B cell (primary cell): ENCODE measurements around the gene CRLF2. TPM values are rescaled to one million over a fixed set of nuclear protein-coding genes. Genes with fewer than 3 reads are reported as not detected.
"Not testable (repeated sequence)": the region's sequence is repeated elsewhere in the genome, so short reads cannot be mapped to it uniquely, and the experiment has no call there.

Experiments used
- ATAC-seq: fragments of 200-7000 bp; cut with Tn5 transposase; one replicate; pipeline ENCODE4 v1.10.0; 2021; ENCODE audit warnings: low read depth, mild to moderate bottlenecking, moderate number of reproducible peaks, moderate library complexity
- CTCF ChIA-PET: fragments of 350-600 bp; sonication (Branson Sonifier 250); formaldehyde crosslinking; loops from one replicate; lab custom pipeline; 2021; ENCODE audit warnings: antibody characterized with exemption, inconsistent platforms; lab: Charles Lee
- POLR2A ChIA-PET: fragments of 350-600 bp; sonication (Branson Sonifier 250); formaldehyde crosslinking; loops from one replicate; lab custom pipeline; 2021; ENCODE audit warnings: antibody characterized with exemption; lab: Charles Lee
- DNase-seq: peaks from one replicate; pipeline ENCODE4 v3.0.0; 2013
- H2AFZ ChIP-seq: 2 replicates; pipeline ENCODE4 v1.6.1; 2012; ENCODE audit warnings: mild to moderate bottlenecking, low read depth, low read length; ENCODE audit not compliant: insufficient read depth, poor library complexity, severe bottlenecking
- H3K27ac ChIP-seq, 2 donors: 1 replicate in 1 of 2; 2 replicates in 1 of 2; pipeline ENCODE4 v1.5.1; 2012 to 2013; ENCODE audit warnings: low read length in 2 of 2, mild to moderate bottlenecking in 2 of 2, moderate library complexity in 1 of 2
- H3K27me3 ChIP-seq, 4 experiments: fragments of 200-600 bp in 1 of 4; sonication (generic) in 1 of 4; replicated peaks in 1 of 4; 1 replicate in 2 of 4; 2 replicates in 2 of 4; pipeline versions ENCODE4 v1.6.1 to v1.7.0; 2013 to 2016; ENCODE audit warnings: low read length in 3 of 4, mild to moderate bottlenecking in 2 of 4, mixed read lengths in 1 of 4, moderate library complexity in 1 of 4; ENCODE audit not compliant: insufficient read depth in 4 of 4, control insufficient read depth in 3 of 4; ENCODE audit errors: control extremely low read depth in 1 of 4
- H3K36me3 ChIP-seq, 2 experiments: replicated peaks in 1 of 2; 1 replicate in 1 of 2; 2 replicates in 1 of 2; pipeline versions ENCODE4 v1.6.1 to v1.7.1; 2013; ENCODE audit warnings: low read length in 1 of 2; ENCODE audit not compliant: insufficient read depth in 2 of 2, control insufficient read depth in 1 of 2; ENCODE audit errors: control extremely low read depth in 1 of 2, extremely low read depth in 1 of 2
- H3K4me1 ChIP-seq, 2 donors: fragments of 200-600 bp in 1 of 2; sonication (generic) in 1 of 2; 1 replicate in 1 of 2; 2 replicates in 1 of 2; pipeline versions ENCODE4 v1.5.1 to v1.6.1; 2013 to 2017; ENCODE audit warnings: low read length in 2 of 2; ENCODE audit not compliant: control insufficient read depth in 2 of 2, insufficient read depth in 2 of 2
- H3K4me2 ChIP-seq: replicated peaks from 2 replicates; pipeline ENCODE3; 2012; ENCODE audit warnings: mild to moderate bottlenecking, low read depth, low read length; ENCODE audit not compliant: poor library complexity, severe bottlenecking
- H3K4me3 ChIP-seq, 5 experiments: fragments of 200-600 bp in 1 of 5; sonication (generic) in 1 of 5; 1 replicate in 3 of 5; 2 replicates in 2 of 5; pipeline versions ENCODE4 v1.5.1 to v1.7.0; 2011 to 2016; ENCODE audit warnings: low read length in 4 of 5, mild to moderate bottlenecking in 4 of 5, low read depth in 2 of 5, control low read depth in 1 of 5, moderate library complexity in 1 of 5; ENCODE audit not compliant: insufficient read depth in 1 of 5; ENCODE audit errors: control extremely low read depth in 1 of 5, extremely low read depth in 1 of 5
- H3K79me2 ChIP-seq: fragments of 200-600 bp; sonication (generic); one replicate; pipeline ENCODE4 v1.6.0; 2016; ENCODE audit warnings: low read length; ENCODE audit not compliant: control insufficient read depth, insufficient read depth
- H3K9ac ChIP-seq: fragments of 200-600 bp; sonication (generic); 2 replicates; pipeline ENCODE4 v1.6.1; 2017; ENCODE audit warnings: mild to moderate bottlenecking, low read length, moderate library complexity
- H3K9me3 ChIP-seq, 3 donors: one replicate each; pipeline versions ENCODE4 v1.6.1 to v1.7.1; 2013; ENCODE audit warnings: low read length in 2 of 3; ENCODE audit not compliant: control insufficient read depth in 2 of 3, insufficient read depth in 1 of 3; ENCODE audit errors: control extremely low read depth in 1 of 3
- H4K20me1 ChIP-seq: 2 replicates; pipeline ENCODE4 v1.6.0; 2012; ENCODE audit warnings: mild to moderate bottlenecking, low read length; ENCODE audit not compliant: insufficient read depth, control insufficient read depth, poor library complexity, severe bottlenecking
- H3K27ac Mint-ChIP-seq: one replicate; pipeline ENCODE4 v1.8.0; 2021; ENCODE audit warnings: mixed read lengths
- H3K27me3 Mint-ChIP-seq: one replicate; pipeline ENCODE4 v1.8.0; 2021; ENCODE audit warnings: mixed read lengths
- H3K4me1 Mint-ChIP-seq: one replicate; pipeline ENCODE4 v1.8.0; 2021; ENCODE audit warnings: mixed read lengths
- H3K4me3 Mint-ChIP-seq: one replicate; pipeline ENCODE4 v1.8.0; 2021; ENCODE audit warnings: mixed read lengths
- H3K9me3 Mint-ChIP-seq: one replicate; pipeline ENCODE4 v1.8.0; 2022; ENCODE audit warnings: mixed read lengths; ENCODE audit not compliant: insufficient read depth
- EZH2 ChIP-seq: IDR thresholded peaks from 2 replicates; pipeline ENCODE4 v1.6.1; 2012; ENCODE audit warnings: borderline replicate concordance, low read depth, mild to moderate bottlenecking, moderate library complexity, low read length; ENCODE audit not compliant: insufficient read depth, poor library complexity, severe bottlenecking
- WGBS: methylation state at CpG from one replicate; pipeline ENCODE4 v1.1.5; 2013; ENCODE audit warnings: missing lambda C conversion rate; ENCODE audit not compliant: insufficient coverage; 5-methylcytosine and 5-hydroxymethylcytosine counted together
- intact Hi-C: fragments of 100-400 bp; cut with micrococcal nuclease; formaldehyde crosslinking; loops from one replicate; pipeline ENCODE4 v1.10.0; 2022
- polyA plus RNA-seq: library from polyadenylated mRNA; depleted of rRNA; stranded (reverse); fragments of >200 nt; gene quantifications from 2 replicates; pipeline ENCODE4 v1.2.3, GENCODE V29; 2012
- total RNA-seq, 2 donors: library from RNA; stranded (reverse); fragments of 120-200 nt in 1 of 2; gene quantifications; 1 replicate in 1 of 2; 2 replicates in 1 of 2; pipeline versions ENCODE4 v1.2.3 to v1.2.4, GENCODE V29; 2013 to 2022
- TF ChIP-seq, protein P1 (sequence below): fragments of 200-600 bp; IDR thresholded peaks from one replicate; pipeline ENCODE4 v1.8.0; 2022; ENCODE audit warnings: antibody characterized with exemption, mild to moderate bottlenecking

The CRLF2 gene
- total and polyA plus RNA-seq, 2 donors (not counting 1 experiment from before 2014, with no cell fraction given) = not detected

DNA sequence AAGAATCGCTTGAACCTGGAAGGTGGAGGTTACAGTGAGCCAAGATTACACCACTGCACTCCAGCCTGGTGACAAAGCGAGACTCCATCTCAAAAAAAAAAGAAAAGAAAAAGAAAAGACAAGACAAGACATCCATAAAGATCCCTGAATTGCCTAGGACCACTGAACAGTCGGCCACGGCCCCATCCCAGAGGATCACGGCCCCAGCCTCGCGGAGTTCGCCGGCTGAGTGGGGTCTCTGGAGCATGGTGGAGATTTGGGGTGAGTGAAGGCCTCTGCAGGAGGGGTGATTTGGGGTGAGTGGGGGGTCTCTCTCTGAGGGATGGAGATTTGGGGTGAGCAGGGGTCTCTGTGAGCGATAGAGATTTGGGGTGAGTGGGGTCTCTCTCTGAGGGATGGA, 28.1 kb upstream of the CRLF2 start:
- H3K36me3 ChIP-seq, CTCF ChIA-PET, H3K27ac ChIP-seq, H3K27ac Mint-ChIP-seq, H3K4me3 ChIP-seq, H3K4me2 ChIP-seq, ATAC-seq, POLR2A ChIA-PET, H3K4me3 Mint-ChIP-seq, H3K9ac ChIP-seq, H2AFZ ChIP-seq, H4K20me1 ChIP-seq, H3K4me1 Mint-ChIP-seq, H3K27me3 ChIP-seq, H3K79me2 ChIP-seq, H3K9me3 Mint-ChIP-seq, H3K27me3 Mint-ChIP-seq, DNase-seq: not testable (repeated sequence)
- Histone ChIP-seq H3K4me1 (peaks cover 5 to 12% of the 10 kb centered on the region in 2 donors), H3K9me3 (peaks cover 0 to 13% (median 0%) of the 10 kb centered on the region in 3 donors)
- intact Hi-C loops = loop anchor here (10.0 kb wide), 1 partner anchor 1384 kb away; no protein-coding TSS in a partner anchor
- WGBS = 89% methylated on average over 7 of the region's 10 CpGs

DNA sequence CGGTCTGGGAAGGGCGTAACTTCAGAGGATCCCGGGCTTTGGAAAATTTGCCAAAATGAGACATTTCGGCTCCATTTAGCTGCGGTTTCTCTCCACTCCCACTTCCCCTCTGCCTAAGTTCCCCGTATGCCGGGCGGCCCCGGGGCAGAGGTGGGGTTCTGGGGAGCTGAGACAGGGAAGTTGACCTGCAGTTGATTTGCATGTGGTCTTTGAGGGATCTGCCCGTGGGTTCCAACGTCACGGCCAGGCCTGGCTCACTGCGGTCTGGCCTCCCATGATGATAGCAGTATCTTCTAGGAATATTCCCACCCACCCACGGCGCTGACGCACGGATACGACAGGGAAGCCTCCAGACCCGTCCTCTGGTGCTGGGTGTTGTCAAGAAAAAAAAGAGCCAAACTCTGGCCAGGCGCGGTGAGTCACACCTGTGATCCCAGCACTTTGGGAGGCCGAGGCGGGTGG, 27.3 kb upstream of the CRLF2 start:
- Mint-ChIP-seq H3K4me3 (peak overlapping the region; percentile 50), H3K27ac (peak overlapping the region; percentile 76), H3K9me3 (no peaks in the 10 kb centered on the region), H3K4me1 (peaks cover 8% of the 10 kb centered on the region), H3K27me3 (no peaks in the 10 kb centered on the region)
- TF ChIP-seq EZH2 = no peak
- TF ChIP-seq, protein P1, sequence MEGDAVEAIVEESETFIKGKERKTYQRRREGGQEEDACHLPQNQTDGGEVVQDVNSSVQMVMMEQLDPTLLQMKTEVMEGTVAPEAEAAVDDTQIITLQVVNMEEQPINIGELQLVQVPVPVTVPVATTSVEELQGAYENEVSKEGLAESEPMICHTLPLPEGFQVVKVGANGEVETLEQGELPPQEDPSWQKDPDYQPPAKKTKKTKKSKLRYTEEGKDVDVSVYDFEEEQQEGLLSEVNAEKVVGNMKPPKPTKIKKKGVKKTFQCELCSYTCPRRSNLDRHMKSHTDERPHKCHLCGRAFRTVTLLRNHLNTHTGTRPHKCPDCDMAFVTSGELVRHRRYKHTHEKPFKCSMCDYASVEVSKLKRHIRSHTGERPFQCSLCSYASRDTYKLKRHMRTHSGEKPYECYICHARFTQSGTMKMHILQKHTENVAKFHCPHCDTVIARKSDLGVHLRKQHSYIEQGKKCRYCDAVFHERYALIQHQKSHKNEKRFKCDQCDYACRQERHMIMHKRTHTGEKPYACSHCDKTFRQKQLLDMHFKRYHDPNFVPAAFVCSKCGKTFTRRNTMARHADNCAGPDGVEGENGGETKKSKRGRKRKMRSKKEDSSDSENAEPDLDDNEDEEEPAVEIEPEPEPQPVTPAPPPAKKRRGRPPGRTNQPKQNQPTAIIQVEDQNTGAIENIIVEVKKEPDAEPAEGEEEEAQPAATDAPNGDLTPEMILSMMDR = no peak
- no peaks in the 10 kb centered on the region for H3K27me3 ChIP-seq
- intact Hi-C loops = loop anchor here (10.0 kb wide), 1 partner anchor 1385 kb away; no protein-coding TSS in a partner anchor
- no peak overlapping the region for H2AFZ ChIP-seq
- H3K36me3 ChIP-seq = no peaks in the 10 kb centered on the region
- H3K4me3 ChIP-seq = no peak overlapping the region
- H4K20me1 ChIP-seq = no peaks in the 10 kb centered on the region
- ATAC-seq (peak; percentile 89), DNase-seq (peak; percentile 91)
- no peak overlapping the region for H3K9ac ChIP-seq
- ChIA-PET CTCF (no interaction called here), POLR2A (no interaction called here)
- peak overlapping the region; percentile 29 to 55 for H3K27ac ChIP-seq
- 17% methylated on average over 16 of the region's 23 CpGs for WGBS
- no peaks in the 10 kb centered on the region for H3K79me2 ChIP-seq
- H3K4me1 ChIP-seq = peaks cover 5 to 12% of the 10 kb centered on the region in 2 donors
- peaks cover 0 to 13% (median 0%) of the 10 kb centered on the region in 3 donors for H3K9me3 ChIP-seq
- H3K4me2 ChIP-seq = peak overlapping the region; percentile 60
